ENCODE data around the gene MBD6. TPM values are rescaled to one million over a fixed set of nuclear protein-coding genes. Genes with fewer than 3 reads are reported as not detected.

The MBD6 gene
- polyA plus RNA-seq, 1 experiment, result 8.3 TPM

DNA sequence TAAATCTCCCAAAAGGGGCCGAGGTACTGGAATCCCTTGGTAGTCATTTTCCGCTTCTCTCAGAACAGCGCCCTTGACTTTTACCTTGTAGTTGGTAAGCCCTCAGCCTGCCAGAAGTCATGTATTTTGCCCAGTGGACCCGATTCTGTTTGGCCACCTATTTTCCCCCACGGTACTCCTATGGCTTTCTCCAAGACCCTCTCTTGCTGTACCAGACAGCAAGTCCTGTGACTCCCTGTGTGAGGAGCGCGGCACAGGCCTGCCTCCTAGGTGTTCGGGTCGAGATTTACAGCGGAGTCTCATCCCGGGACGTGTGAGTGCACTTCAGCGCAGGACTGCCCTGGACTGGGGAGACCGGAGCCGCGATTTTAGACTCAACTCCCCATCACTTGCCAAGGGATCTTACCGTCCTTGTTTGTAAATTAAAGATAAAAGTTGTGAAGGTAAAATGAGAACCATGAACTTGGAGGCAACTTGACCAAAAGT lies 1.1 kb upstream of the MBD6 start:
- TF ChIP-seq, protein P1, sequence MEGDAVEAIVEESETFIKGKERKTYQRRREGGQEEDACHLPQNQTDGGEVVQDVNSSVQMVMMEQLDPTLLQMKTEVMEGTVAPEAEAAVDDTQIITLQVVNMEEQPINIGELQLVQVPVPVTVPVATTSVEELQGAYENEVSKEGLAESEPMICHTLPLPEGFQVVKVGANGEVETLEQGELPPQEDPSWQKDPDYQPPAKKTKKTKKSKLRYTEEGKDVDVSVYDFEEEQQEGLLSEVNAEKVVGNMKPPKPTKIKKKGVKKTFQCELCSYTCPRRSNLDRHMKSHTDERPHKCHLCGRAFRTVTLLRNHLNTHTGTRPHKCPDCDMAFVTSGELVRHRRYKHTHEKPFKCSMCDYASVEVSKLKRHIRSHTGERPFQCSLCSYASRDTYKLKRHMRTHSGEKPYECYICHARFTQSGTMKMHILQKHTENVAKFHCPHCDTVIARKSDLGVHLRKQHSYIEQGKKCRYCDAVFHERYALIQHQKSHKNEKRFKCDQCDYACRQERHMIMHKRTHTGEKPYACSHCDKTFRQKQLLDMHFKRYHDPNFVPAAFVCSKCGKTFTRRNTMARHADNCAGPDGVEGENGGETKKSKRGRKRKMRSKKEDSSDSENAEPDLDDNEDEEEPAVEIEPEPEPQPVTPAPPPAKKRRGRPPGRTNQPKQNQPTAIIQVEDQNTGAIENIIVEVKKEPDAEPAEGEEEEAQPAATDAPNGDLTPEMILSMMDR (IDR thresholded peaks at IDR 0.05; ENCODE audit: insufficient read depth, low read depth, low read length), result peak; percentile 12; the same call in 1 of the 2 replicates
- ChIA-PET CTCF (no interaction called here), POLR2A (no interaction called here)
- Histone ChIP-seq H3K4me3 (ENCODE audit: low read depth, low read length) (no peak overlapping the region), H3K36me3 (ENCODE audit: control insufficient read depth, insufficient read depth, low read length) (peaks cover 29% of the 10 kb centered on the region), H3K27me3 (ENCODE audit: control insufficient read depth, insufficient read depth, low read length) (no peaks in the 10 kb centered on the region)
- DNase-seq (ENCODE audit: low read depth), result no peak

DNA sequence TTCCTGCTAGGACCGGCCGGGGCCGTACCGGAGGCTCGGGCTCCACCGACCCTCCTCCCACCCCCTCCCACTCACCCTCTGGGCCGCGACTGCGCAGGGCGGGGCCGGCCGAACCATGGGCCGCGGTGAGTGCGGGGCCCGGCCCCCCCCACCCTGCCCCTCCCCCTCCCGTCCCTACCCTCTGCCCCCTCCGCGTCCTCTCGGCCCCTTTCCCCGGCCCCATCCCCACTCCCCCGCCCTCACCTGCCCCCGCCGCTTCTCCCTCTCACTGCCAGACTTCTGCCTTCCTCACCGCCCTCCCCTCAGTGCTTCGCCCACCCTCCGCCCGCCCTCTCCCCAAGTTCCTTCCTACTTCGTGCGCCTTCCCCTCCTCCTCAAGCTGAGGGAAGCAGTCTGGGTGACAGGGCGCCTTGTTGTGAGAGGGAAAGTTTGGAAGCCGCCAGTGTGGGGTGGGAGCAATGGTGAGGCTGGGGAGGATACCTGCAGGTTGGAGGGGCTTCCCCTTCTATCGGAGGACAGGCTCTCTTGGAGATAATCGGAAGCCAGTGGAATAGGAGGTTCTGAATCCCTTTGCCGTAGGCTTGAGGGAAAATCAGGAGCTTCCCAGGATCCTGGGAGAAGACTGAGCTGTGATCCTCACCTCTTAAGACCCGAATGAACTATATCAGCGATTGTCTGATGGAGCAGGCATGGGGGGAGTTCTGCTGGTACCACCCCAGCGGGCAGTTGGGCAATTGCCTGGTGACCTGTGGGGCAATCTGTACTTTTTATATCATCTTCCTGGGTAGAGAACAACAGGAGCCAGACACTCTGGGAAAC lies 472 bp downstream of the MBD6 start:
- TF ChIP-seq, protein P1 (IDR thresholded peaks at IDR 0.05; ENCODE audit: insufficient read depth, low read depth, low read length), result no peak
- no peak for DNase-seq (ENCODE audit: low read depth)
- Histone ChIP-seq H3K4me3 (ENCODE audit: low read depth, low read length) (peak overlapping the region; percentile 77), H3K27me3 (ENCODE audit: control insufficient read depth, insufficient read depth, low read length) (no peaks in the 10 kb centered on the region), H3K36me3 (ENCODE audit: control insufficient read depth, insufficient read depth, low read length) (peaks cover 26% of the 10 kb centered on the region)
- ChIA-PET POLR2A (interaction anchor here (0.7 kb wide), 1 partner anchor 12 kb away, joined by 3 read pairs; no protein-coding TSS in a partner anchor), CTCF (interaction anchor here (1.6 kb wide), 2 partner anchors 60 to 64 kb away, joined by 3 to 10 read pairs; partner anchors contain the start of gene GLI1)

DNA sequence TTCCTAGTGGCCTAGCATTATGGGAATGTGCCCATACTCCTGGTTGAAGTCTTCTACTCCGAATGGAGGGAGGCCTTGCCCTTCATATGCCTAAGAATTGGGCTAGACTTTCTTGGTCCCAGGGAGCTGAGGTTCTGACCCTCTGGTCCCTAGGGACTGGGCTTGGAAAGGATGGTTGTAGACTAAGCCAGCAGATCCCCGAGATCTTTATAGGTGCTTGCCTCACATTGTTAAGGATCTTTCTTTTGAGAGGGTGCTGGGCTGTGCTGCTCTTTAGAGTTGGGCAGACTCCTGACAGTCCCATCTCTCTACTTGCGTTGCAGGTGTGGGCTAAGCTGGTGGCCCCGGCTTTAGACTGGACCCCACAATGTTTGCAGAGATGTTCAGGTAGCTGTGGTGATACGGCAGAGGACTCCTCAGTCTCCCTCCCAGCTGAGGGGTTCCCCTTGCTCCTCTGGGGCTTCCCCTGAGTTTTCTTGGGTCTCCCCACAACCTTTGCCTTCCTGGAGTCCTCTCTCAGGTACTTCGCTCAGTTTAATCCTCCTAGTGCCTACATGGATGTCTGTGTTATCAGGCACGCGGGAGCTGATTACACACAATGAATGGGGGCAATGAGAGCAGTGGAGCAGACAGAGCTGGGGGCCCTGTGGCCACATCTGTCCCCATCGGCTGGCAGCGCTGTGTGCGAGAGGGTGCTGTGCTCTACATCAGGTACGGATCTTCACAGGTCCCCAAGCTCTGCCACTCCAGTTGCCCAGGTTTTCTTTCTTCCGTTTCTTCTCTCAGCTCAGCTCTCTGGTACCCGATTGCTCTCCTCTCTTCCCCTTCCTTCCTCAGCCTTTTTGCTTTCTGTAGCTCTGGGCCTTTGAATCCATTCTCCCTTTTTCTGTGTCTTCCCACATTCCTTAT lies 1.3 kb downstream of the MBD6 start:
- ChIA-PET CTCF (interaction anchor here (1.3 to 1.6 kb wide), 3 partner anchors 23 to 65 kb away, joined by 3 to 10 read pairs (median 3); partner anchors contain the start of genes DCTN2 and GLI1), POLR2A (interaction anchor here (0.7 kb wide), 1 partner anchor 11 kb away, joined by 3 read pairs; no protein-coding TSS in a partner anchor)
- TF ChIP-seq, protein P1 (IDR thresholded peaks at IDR 0.05; ENCODE audit: insufficient read depth, low read depth, low read length), result no peak
- Histone ChIP-seq H3K36me3 (ENCODE audit: control insufficient read depth, insufficient read depth, low read length) (peaks cover 28% of the 10 kb centered on the region), H3K27me3 (ENCODE audit: control insufficient read depth, insufficient read depth, low read length) (no peaks in the 10 kb centered on the region), H3K4me3 (ENCODE audit: low read depth, low read length) (peak overlapping the region; percentile 77)
- DNase-seq (ENCODE audit: low read depth), result no peak

DNA sequence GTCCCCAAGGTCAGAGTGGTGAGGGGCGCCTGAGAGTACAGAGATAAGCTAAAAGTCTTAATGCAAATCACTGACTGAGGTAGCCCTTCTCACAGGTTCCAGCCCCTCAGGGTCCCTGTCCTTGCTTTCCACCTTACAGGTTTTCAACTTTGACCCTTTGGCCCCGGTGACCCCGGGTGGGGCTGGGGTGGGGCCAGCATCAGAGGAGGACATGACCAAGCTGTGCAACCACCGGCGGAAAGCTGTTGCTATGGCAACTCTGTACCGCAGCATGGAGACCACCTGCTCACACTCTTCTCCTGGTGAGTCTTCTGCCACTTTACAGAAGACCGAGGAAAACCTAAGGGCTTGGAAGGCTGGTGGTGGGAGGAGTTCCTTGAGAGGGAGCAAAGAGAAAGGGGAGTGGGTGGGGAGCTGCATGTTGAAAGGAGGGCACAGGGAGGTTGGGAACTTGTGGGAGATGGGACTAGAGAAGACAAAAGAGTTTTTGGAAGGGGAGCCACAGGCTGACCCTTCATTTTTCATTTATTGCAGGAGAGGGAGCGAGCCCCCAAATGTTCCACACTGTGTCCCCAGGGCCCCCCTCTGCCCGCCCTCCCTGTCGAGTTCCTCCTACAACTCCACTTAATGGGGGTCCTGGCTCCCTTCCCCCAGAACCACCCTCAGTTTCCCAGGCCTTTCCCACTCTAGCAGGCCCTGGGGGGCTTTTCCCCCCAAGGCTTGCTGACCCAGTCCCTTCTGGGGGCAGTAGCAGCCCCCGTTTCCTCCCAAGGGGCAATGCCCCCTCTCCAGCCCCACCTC lies 2.4 kb downstream of the MBD6 start:
- no peak overlapping the region for H3K4me3 ChIP-seq (ENCODE audit: low read depth, low read length)
- DNase-seq (ENCODE audit: low read depth), result no peak
- H3K27me3 ChIP-seq (ENCODE audit: control insufficient read depth, insufficient read depth, low read length), result no peaks in the 10 kb centered on the region
- POLR2A ChIA-PET, result no interaction called here
- TF ChIP-seq, protein P1 (IDR thresholded peaks at IDR 0.05; ENCODE audit: insufficient read depth, low read depth, low read length), result no peak
- CTCF ChIA-PET, result interaction anchor here (1.3 kb wide), 1 partner anchor 22 kb away, joined by 3 read pairs; the partner anchor contains the start of gene DCTN2
- H3K36me3 ChIP-seq (ENCODE audit: control insufficient read depth, insufficient read depth, low read length), result peaks cover 32% of the 10 kb centered on the region

Data from BJ (cell line).